Subcutaneous adipose tissue (tissue), 4 donors: Measurements from ENCODE around the gene SLFN12L. TPM values are rescaled to one million over a fixed set of nuclear protein-coding genes. Genes with fewer than 3 reads are reported as not detected.

Experiments used
- total RNA-seq, 4 donors: library from RNA; depleted of rRNA; stranded (reverse); fragments of >200 nt; gene quantifications; one replicate each; pipeline ENCODE4 v1.1.0, GENCODE V29; 2016
- TF ChIP-seq, protein P1 (sequence below): fragments of 450-650 bp; IDR thresholded peaks from one replicate; pipeline ENCODE4 v1.5.1; 2016; ENCODE audit warnings: low read depth, mild to moderate bottlenecking, control low read depth, antibody characterized with exemption, moderate library complexity

Gene SLFN12L
- total RNA-seq, 4 donors from 2014 or later, result 2.9 to 20.5 (median 4.1) TPM

GRCh38 chr17:35460354-35460851 is 77.1 kb downstream of the SLFN12L start:
- TF ChIP-seq, protein P1, sequence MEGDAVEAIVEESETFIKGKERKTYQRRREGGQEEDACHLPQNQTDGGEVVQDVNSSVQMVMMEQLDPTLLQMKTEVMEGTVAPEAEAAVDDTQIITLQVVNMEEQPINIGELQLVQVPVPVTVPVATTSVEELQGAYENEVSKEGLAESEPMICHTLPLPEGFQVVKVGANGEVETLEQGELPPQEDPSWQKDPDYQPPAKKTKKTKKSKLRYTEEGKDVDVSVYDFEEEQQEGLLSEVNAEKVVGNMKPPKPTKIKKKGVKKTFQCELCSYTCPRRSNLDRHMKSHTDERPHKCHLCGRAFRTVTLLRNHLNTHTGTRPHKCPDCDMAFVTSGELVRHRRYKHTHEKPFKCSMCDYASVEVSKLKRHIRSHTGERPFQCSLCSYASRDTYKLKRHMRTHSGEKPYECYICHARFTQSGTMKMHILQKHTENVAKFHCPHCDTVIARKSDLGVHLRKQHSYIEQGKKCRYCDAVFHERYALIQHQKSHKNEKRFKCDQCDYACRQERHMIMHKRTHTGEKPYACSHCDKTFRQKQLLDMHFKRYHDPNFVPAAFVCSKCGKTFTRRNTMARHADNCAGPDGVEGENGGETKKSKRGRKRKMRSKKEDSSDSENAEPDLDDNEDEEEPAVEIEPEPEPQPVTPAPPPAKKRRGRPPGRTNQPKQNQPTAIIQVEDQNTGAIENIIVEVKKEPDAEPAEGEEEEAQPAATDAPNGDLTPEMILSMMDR, result no peak

GRCh38 chr17:35453171-35453570 is 84.3 kb downstream of the SLFN12L start:
- TF ChIP-seq, protein P1, result no peak

DNA sequence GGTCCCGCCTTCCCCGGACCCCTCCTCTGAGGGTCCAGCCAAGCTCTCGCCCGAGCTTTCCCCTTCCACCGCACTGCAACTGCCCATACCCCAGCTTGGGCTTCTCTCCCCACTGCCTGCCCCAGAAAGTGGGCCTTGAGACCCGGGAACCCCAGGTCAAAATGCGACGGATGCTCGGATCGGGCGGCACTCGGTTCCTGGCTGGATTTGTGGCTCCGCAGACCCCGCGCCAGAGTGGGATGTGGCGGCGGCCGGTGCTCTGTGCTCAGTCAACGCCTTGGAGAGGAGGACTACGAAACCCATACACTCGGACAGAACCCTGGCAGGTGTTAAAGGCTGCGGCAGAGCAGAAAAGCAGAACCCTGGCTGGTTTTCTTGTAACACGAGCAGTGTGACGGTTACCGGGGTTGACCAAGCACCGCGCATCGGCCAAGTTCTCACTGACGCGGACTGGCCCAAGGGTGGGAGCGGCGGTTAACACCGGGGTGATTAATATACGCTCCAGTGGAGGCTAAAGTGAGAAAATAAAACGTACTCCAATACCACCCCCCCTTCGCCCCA is 88.0 kb downstream of the SLFN12L start:
- TF ChIP-seq, protein P1, result no peak

DNA sequence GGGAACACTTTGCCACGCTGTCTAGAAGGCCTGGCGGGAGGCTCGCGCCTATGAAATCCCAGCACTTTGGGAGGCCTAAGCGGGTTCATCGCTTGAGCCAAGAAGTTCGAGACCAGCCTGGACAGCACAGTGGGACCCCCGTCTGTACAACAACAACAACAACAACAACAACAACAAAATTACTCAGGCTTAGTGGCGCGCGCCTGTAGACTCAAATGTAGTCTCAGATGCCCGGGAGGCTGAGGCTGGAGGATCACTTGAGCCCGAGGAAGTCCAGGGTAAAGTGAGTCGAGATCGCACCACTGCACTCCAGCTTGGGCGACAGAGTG is 88.6 kb downstream of the SLFN12L start:
- TF ChIP-seq, protein P1, result no peak

GRCh38 chr17:35448214-35448898 is 89.1 kb downstream of the SLFN12L start, which contains the start of gene SLFN13:
Gene SLFN13, minus strand, starts transcription at chr17:35448766. Its CDS starts 3,086 bp downstream, at chr17:35445680.
- TF ChIP-seq, protein P1, result no peak

DNA sequence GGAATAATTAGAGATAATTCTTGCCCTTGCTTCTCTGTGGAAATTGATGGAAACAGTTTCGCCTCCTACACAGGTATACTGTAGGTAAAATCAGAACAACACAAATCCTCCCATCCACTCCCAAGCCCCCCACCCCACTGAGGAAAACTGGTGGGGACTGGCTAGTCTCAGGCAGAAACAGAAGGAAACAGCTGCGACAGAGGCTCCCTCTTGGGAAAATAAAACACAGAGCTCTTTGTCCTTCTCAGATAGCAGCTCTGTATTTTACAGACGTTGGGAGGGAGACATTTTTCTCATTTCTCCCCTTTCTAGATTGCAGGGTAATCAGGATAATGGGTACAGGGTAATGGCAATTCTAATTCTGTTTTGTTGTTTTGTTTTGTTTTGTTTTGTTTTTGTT is 90.0 kb downstream of the SLFN12L start:
- TF ChIP-seq, protein P1, result no peak

DNA sequence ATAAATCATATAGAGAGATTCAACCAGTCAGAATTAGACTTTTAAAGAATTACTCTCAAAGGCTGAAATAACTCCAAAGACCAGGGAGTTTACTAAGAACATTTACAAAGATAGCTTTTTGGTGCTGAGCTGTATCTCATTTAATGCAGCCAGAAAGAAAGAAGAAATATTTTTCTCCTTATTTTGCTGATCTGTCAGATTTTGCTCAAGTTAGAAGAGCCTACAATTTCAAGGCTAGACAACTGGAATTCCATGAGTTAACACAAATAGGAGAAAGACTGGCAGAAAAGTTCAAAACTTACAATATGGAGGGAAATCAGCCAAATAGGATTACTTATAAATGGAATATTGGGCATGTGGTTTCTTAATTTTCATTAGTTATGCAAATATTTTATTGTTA is 99.0 kb downstream of the SLFN12L start:
- TF ChIP-seq, protein P1, result no peak
